GM21723 (cell line): ENCODE data around the gene DENND6A.
A peak's percentile ranks its signal among the peaks of the same experiment; 100 is the strongest.
"Not testable (repeated sequence)": the region's sequence is repeated elsewhere in the genome, so short reads cannot be mapped to it uniquely, and the experiment has no call there.

ENCODE experiments used
- ATAC-seq: cut with Tn5 transposase; IDR thresholded peaks from one replicate; pipeline ENCODE4 v1.9.1; 2021; ENCODE audit warnings: mild to moderate bottlenecking, moderate library complexity; ENCODE audit not compliant: unreplicated experiment

Gene DENND6A

DNA sequence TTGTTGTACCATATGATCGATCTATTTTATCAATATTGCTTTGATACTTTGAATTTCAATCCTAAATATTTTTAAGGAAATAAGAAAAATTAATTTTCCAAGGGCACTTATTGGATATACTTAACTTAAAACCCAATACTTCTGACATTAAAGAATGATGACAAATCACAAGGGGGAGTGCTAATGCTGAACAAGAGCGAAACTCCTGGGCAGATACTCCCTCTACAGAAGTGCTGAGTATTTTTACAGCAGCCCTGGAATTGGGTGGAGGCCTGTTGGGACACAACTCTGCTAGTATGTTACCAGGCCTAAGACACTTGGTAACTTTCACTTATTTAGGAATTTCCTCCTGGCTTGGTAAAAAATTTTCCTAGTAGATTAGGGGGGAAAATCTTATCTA lies 46.2 kb downstream of the DENND6A start:
- no peak for ATAC-seq

DNA sequence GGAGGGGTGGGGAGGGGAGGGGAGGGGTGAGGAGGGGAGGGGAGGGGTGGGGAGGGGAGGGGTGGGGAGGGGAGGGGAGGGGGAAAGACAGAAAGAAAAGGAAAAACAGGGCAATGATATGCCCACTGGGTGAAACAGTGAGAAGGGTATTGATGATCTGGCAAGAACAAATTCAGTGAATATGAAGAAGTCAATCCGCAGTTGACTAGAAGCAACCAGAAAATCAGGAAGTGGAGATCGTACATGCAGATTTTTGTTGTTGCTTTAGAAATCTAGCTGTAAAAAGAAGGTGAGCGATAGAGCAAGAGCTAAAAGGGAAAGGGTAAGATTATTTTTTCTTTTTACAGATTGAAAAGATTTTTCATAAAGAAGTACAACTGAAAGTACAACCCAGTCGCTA lies 48.1 kb downstream of the DENND6A start:
- no peak for ATAC-seq

DNA sequence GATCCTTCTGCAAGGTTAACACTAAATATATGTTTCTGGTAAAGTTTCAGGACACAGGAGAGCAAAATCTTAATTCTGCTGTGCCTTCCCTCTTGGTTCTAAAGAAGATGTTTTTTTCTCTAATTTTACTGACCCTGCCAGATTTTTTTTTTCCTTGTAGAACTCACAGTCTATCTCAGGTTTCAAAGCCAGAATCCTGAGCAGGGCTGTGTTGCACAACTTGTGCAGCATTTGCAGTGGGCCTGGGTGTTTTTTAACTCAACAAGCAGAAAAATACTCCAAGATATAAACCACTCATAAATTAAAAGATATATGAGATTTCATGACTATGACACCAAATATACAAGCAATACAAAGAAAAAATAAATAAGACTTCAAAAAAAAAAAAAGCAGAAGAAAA lies 55.5 kb downstream of the DENND6A start:
- no peak for ATAC-seq

DNA sequence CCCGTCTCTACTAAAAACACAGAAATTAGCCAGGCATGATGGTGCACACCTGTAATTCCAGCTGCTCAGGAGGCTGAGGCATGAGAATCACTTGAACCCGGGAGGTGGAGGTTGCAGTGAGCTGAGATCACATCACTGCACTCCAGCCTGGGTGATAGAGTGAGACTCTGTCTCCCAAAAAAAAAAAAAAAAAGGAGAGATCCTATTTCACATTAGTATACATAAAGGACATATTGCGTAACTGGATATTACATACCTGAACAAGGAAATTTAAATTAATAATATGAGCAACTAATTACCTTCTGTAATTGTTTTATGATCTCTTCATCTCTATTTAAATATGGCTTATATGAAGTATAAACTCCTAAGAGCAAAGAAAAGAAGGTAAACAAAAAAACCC lies 58.6 kb downstream of the DENND6A start:
- not testable (repeated sequence) for ATAC-seq

DNA sequence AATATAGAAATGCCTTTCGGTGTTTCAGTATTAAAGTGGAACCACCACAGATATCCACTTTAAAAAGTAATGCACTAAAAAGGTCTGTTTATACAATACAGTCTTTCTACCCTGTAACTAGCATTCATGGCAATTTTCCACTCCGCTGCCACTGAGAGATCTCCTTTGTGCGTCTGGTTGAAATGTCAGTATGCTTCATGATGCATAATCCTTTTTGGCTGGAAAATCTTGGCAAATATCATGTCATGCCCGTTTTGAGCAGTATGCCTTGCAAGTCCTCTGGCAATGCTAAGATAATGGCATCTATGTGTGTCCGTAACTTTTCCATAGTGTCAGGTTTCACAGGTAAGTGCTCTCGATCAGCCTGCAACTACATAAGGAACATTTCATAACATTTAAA lies 64.9 kb downstream of the DENND6A start:
- ATAC-seq = no peak

DNA sequence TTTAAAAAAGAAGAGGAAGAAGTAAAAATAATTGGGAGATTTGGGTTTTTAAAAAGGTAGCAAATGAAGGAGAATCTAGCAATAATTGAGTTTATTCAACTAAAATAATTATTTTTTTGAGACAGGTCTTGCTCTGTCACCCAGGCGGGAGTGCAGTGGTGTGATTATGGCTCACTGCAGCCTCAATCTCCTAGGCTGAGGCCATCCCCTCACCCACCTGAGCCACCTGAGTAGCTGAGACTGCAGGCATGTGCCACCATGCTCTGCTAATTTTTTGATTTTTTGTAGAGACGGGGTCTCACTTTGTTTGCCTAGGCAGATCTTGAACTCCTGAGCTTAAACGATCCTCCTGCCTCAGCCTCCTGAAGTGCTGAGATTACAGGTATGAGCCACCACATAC lies 68.1 kb downstream of the DENND6A start:
- ATAC-seq = no peak

- ATAC-seq = no peak
Measured at GRCh38 chr3:57622362-57622761, 70.5 kb downstream of the DENND6A start.

DNA sequence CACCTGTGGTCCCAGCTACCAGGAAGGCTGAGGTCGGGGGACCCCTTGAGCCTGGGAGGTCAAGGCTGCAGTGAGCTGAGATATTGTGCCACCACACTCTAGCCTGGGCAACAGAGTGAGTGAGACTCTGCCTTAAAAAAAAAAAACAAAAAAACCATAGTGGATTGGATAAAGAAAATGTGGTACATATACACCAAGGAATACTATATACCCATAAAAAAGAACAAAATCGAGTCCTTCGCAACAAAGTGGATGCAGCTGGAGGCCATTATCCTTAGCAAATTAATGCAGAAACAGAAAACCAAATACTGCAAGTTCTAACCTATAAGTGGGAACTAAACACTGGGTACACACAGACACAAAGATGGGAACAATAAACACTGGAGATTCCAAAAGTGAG lies 75.1 kb downstream of the DENND6A start:
- no peak for ATAC-seq

DNA sequence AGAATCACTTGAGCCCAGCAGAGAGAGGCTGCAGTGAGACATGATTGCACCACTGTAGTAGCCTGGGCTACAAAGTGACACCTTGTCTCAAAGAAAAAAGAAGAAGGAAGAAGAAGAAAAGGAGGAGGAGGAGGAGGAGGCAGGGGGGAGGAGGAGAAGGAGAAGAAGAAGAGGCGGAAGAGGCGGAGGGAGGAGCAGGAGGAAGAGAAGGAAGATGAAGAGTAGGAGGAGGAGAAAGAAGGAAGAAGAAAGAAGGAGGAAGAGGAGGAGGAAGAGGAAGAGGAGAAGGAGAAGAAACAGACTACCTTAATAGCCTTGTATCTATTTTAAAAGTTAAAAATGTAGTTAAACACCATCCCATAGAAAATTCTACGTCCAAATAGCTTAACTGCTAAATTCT lies 76.6 kb downstream of the DENND6A start:
- ATAC-seq = no peak

DNA sequence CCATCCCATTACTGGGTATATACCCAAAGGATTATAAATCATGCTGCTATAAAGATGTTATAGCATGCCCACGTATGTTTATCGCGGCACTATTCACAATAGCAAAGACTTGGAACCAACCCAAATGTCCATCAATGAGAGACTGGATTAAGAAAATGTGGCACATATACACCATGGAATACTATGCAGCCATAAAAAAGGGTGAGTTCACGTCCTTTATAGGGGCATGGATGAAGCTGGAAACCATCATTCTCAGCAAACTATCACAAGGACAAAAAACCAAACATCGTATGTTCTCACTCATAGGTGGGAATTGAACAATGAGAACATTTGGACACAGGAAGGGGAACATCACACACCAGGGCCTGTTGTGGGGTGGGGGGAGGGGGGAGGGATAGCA lies 81.0 kb downstream of the DENND6A start:
- not testable (repeated sequence) for ATAC-seq

- no peak for ATAC-seq
Measured at GRCh38 chr3:57605683-57606082, 87.2 kb downstream of the DENND6A start.

- ATAC-seq = no peak
Measured at GRCh38 chr3:57604971-57605370, 87.9 kb downstream of the DENND6A start.

- no peak for ATAC-seq
Measured at GRCh38 chr3:57600195-57600594, 92.7 kb downstream of the DENND6A start.

- no peak for ATAC-seq
Measured at GRCh38 chr3:57598765-57599360, 94.0 kb downstream of the DENND6A start.

DNA sequence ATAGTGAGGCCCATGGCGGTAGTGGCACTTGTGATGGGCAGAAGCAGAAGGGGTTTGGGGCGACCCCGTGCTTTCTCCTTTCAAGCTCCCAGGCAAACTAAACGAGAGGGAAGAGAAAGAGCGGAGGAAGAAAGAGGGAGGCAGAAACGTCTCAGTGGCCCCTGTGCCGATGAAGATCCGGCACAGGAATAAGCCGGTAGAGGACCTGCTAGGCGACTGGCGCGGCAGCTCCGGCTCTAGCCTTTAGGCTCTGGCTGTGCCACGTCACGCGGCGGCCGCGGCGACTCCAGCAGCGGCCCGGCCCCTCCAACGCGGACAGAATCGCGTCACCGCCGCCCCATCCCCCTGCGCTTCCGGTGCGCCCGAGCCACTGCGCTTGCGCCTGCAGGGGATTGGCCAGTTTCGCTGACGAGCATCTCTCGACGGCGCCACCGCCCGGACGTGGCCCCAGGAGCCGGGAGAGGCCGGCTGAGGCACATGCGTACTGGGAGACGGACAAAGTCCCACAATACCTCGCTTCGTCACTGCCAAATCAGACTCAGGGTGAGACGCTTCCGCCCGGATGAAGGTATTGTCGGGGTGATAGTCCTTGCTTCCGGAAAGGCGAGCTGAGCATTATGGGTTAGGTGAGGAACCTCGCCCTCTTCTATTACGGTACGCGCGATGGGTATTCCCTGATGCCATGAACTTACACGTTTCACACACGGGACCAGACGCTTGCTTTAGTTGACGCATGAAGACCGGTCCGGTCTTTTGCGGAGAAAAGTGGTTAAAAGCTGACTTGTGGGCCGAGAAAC lies 95.6 kb downstream of the DENND6A start, which contains the start of gene ARF4:
TSS of gene ARF4 (minus strand) at position 218 of the 797 bp plus-strand sequence. CDS start at position 14, 204 bp downstream.
- ATAC-seq = peak; percentile 94

- ATAC-seq = peak; percentile 1
Measured at GRCh38 chr3:57596495-57597126, 96.3 kb downstream of the DENND6A start.

- no peak for ATAC-seq
Measured at GRCh38 chr3:57594576-57594975, 98.3 kb downstream of the DENND6A start.

- ATAC-seq = no peak
Measured at GRCh38 chr3:57594144-57594543, 98.7 kb downstream of the DENND6A start.

DNA sequence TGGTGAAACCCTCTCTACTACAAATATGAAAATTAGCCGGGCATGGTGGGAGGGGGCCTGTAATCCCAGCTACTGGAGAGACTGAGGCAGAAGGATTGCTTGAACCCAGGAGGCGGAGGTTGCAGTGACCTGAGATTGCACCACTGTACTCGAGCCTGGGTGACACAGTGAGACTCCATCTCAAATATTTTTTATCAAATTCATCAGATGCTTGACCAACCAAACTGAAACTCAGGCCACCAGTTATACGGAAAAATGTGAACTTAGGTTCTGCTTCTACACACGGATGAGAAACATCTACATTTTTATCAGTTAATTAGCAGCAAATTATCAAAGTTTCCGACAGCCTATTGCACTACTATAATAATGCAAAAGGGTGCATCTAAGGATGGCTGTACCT lies 100.6 kb downstream of the DENND6A start:
- ATAC-seq = no peak

- no peak for ATAC-seq
Measured at GRCh38 chr3:57587905-57588304, 105.0 kb downstream of the DENND6A start.

- no peak for ATAC-seq
Measured at GRCh38 chr3:57586778-57587177, 106.1 kb downstream of the DENND6A start.

DNA sequence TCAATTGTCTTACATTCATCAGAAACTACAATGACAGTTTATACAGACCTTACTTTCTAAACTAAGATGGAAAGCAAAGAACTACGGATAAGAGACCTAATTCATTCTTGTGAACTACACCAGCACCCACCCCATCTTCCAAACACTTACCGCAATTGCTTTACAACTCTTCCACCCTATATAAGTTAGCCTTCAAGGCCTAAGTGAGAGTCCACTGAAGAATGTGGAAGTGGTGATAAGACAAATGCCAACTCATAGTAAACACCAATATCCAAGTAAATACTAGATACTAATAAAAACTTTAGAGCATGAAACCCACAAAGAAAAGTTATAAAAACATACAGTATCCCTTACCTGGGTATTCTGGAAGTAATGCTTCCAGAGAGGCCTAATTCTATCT lies 109.3 kb downstream of the DENND6A start:
- no peak for ATAC-seq
